ENCODE results near the gene MYO1D.

MYO1D gene

DNA sequence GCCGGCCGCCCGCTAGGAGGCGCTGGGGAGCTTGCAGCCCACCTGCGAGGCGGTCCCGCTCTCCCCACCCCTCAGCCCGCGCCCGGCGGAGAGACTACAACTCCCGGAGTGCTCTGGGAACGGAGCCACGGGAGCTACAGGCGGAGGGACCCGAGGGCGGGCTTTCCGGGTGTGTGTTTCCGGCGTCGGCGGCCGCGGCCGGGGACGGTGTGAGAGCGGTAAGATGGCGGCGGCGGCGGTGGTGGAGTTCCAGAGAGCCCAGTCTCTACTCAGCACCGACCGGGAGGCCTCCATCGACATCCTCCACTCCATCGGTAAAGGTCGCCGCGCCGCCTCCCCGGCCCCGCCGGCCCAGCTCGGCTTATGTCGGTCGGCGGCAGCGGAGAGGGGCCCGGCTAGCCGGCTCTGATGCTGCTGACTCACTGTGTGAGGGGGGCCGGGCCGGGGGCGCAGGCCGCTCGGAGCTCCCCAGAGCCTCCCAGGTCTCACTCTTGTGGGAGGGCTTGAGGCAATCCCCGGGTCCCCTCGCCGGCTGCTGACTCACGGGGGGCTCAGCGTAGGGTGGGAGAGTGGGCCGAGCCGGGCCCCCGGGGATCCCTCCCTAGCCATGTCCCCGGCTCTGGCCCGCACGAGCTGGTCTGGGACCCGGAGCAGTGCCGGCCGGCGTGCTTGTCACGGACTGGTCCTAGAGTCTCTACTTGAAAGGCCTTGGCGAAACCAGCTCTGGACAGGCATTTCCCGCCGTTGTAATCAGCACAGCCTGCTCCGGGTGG lies 432.4 kb downstream of the MYO1D start, which contains the start of gene PSMD11:
PSMD11 (plus strand) TSS at position 210 of the 773 bp plus-strand sequence; CDS start at position 224, 14 bp downstream.
- peak; percentile 88 for DNase-seq

DNA sequence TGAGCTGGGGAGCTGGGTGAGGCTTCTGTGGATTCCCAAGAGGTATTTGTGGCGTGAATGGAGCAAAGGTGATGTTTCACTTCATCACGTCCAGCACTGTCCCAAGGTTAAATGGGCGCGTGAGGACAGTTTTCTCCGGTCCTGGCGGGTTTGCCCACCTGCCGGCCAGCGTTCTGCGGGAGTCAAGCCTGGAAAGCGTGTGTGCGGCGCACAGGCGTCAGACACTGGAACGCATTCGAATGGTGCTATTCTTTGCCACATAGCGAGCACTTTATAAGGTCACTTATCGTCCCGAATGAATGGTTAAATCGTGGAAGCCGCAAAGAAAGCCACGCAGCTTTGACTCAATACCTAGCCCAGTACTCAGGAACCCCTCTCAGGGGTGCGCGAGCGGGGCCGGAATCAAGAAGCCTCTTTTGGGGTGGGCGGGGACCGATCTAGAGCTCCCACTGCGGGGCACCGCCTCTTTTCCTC lies 433.1 kb downstream of the MYO1D start:
- DNase-seq = no peak

Measured in DMS 273 treated with DMSO at 0.1 percent for 48 hours (cell line).